Stomach (tissue), 9 donors: ENCODE measurements around the gene PNMA1. TPM values are rescaled to one million over a fixed set of nuclear protein-coding genes. Genes with fewer than 3 reads are reported as not detected.

Experiments
- DNase-seq, 2 donors: peaks; one replicate each; pipeline versions ENCODE4 v3.0.0 to v3.0.0-alpha.2; 2013 to 2019
- H3K27ac ChIP-seq, 5 donors: fragments of 200-600 bp in 4 of 5; sonication (generic) in 4 of 5; one replicate each; pipeline ENCODE4 v1.5.1; 2013 to 2019; ENCODE audit warnings: mild to moderate bottlenecking in 1 of 5, moderate library complexity in 1 of 5
- H3K27me3 ChIP-seq, 3 donors: fragments of 200-600 bp; sonication (generic); one replicate each; pipeline ENCODE4 v1.5.1; 2017 to 2019; ENCODE audit warnings: mixed run types in 1 of 3
- H3K36me3 ChIP-seq, 4 donors: fragments of 200-600 bp; sonication (generic); 1 replicate in 3 of 4; 2 replicates in 1 of 4; pipeline ENCODE4 v1.5.1; 2016 to 2019
- H3K4me1 ChIP-seq, 4 donors: fragments of 200-600 bp; sonication (generic); one replicate each; pipeline ENCODE4 v1.5.1; 2016 to 2019
- H3K4me3 ChIP-seq, 4 donors: fragments of 200-600 bp; sonication (generic) in 3 of 4; one replicate each; pipeline ENCODE4 v1.5.1; 2016 to 2019; ENCODE audit warnings: mild to moderate bottlenecking in 1 of 4
- H3K9me3 ChIP-seq, 4 donors: fragments of 200-600 bp; sonication (generic); one replicate each; pipeline ENCODE4 v1.5.1; 2016 to 2019
- CTCF ChIP-seq, 7 experiments: fragments of 450-650 bp in 4 of 7; fragments of 200-600 bp in 3 of 7; sonication (generic) in 3 of 7; IDR thresholded peaks; one replicate each; pipeline ENCODE4 v1.5.1; 2016 to 2019; ENCODE audit warnings: antibody characterized with exemption in 7 of 7, control low read depth in 2 of 7, mild to moderate bottlenecking in 1 of 7
- EP300 ChIP-seq: sonication (generic); formaldehyde crosslinking; IDR thresholded peaks from one replicate; pipeline ENCODE4 v1.6.1; 2017; ENCODE audit warnings: antibody characterized with exemption
- POLR2A ChIP-seq, 4 donors: fragments of 450-650 bp; IDR thresholded peaks; one replicate each; pipeline ENCODE4 v1.6.1; 2016; ENCODE audit warnings: antibody characterized with exemption in 4 of 4, control low read depth in 2 of 4, mild to moderate bottlenecking in 1 of 4, moderate library complexity in 1 of 4
- POLR2AphosphoS5 ChIP-seq, 3 donors: sonication (generic); formaldehyde crosslinking; IDR thresholded peaks; one replicate each; pipeline ENCODE4 v1.6.1; 2016; ENCODE audit warnings: antibody characterized with exemption in 3 of 3
- WGBS, 5 donors: extraction: QIAGEN DNeasy Blood & Tissue Kit in 3 of 5; methylation state at CpG; one replicate each; pipeline versions ENCODE4 v1.1.5 to v1.1.7; 2013 to 2018; 5-methylcytosine and 5-hydroxymethylcytosine counted together
- intact Hi-C: fragments of 100-400 bp; cut with DNase I; formaldehyde crosslinking; loops from one replicate; pipeline ENCODE4 v1.15.1; 2023; ENCODE audit warnings: low total_unique reads
- polyA plus RNA-seq, 3 donors: library from polyadenylated mRNA; stranded (reverse); fragments of 200-250 nt; gene quantifications; one replicate each; pipeline ENCODE4 v1.2.3, GENCODE V29; 2013
- total RNA-seq, 5 donors: library from RNA; depleted of rRNA; stranded (reverse); fragments of >200 nt; gene quantifications; one replicate each; pipeline versions ENCODE4 v1.1.0 to v1.2.3, GENCODE V29; 2014 to 2016
- donor health status: healthy with polysubstance abuse.
- donor health status: Bipolar disorder and iron deficiency.
- donor health status: healthy.

Gene PNMA1
- total and polyA plus RNA-seq, 8 donors = 13.9 to 42.3 (median 18.3) TPM

- Histone ChIP-seq H3K27me3 (no peaks in the 10 kb centered on the region), H3K36me3 (peaks cover 0 to 48% (median 35%) of the 10 kb centered on the region in 4 donors), H3K27ac (peak overlapping the region in 1 of 5 donors; percentile 7), H3K4me3 (no peak overlapping the region), H3K4me1 (peaks cover 0 to 9% (median 0%) of the 10 kb centered on the region in 4 donors), H3K9me3 (no peaks in the 10 kb centered on the region)
- no peak for DNase-seq
- TF ChIP-seq POLR2A (IDR thresholded peaks at IDR 0.05) (no peak), POLR2AphosphoS5 (IDR thresholded peaks at IDR 0.05) (no peak), EP300 (no peak), CTCF (IDR thresholded peaks at IDR 0.05) (no peak)
- intact Hi-C loops = no loop called here
- WGBS, 5 donors = 83 to 96% (median 88%) methylated on average over 2 of the region's 2 CpGs
Observed at GRCh38 chr14:73695997-73696396, 18.2 kb downstream of the PNMA1 start.

DNA sequence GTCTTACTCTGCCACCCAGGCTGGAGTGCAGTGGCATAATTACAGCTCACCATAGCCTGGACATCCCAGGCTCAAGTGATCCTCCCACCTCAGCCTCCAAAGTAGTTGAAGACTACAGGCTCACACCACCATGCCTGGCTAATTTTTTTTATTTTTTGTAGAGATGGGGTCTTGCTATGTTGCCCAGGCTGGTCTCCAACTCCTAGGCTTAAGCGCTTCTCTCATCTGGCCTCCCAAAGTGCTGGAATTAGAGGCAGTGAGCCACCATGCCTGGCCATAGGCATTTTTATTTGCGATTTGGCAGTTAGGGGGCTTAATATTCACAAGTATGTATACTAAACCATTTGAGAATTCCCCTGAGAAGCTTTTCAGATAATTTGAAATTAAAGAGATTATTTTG, 19.1 kb downstream of the PNMA1 start:
- no peaks in the 10 kb centered on the region for H3K27me3 ChIP-seq
- no peaks in the 10 kb centered on the region for H3K9me3 ChIP-seq
- peaks cover 0 to 9% (median 0%) of the 10 kb centered on the region in 4 donors for H3K4me1 ChIP-seq
- no peak overlapping the region for H3K27ac ChIP-seq
- intact Hi-C loops = no loop called here
- H3K4me3 ChIP-seq = no peak overlapping the region
- TF ChIP-seq POLR2AphosphoS5 (IDR thresholded peaks at IDR 0.05) (no peak), POLR2A (IDR thresholded peaks at IDR 0.05) (no peak), CTCF (IDR thresholded peaks at IDR 0.05) (no peak), EP300 (no peak)
- peaks cover 0 to 57% (median 41%) of the 10 kb centered on the region in 4 donors for H3K36me3 ChIP-seq
- DNase-seq = no peak
- WGBS, 5 donors = 81 to 100% (median 97%) methylated on average over 2 of the region's 2 CpGs

GRCh38 chr14:73694083-73694482, 20.1 kb downstream of the PNMA1 start:
- Histone ChIP-seq H3K4me1 (peaks cover 0 to 9% (median 0%) of the 10 kb centered on the region in 4 donors), H3K27ac (no peak overlapping the region), H3K27me3 (no peaks in the 10 kb centered on the region), H3K36me3 (peaks cover 0 to 67% (median 51%) of the 10 kb centered on the region in 4 donors), H3K9me3 (no peaks in the 10 kb centered on the region), H3K4me3 (no peak overlapping the region)
- intact Hi-C loops = no loop called here
- no peak for DNase-seq
- no peak for TF ChIP-seq POLR2AphosphoS5 (IDR thresholded peaks at IDR 0.05)
- no peak for TF ChIP-seq POLR2A (IDR thresholded peaks at IDR 0.05)
- TF ChIP-seq EP300 = no peak
- no peak for TF ChIP-seq CTCF (IDR thresholded peaks at IDR 0.05)
- WGBS, 5 donors = 93 to 100% (median 99%) methylated on average over 2 of the region's 2 CpGs

GRCh38 chr14:73686901-73687300, 27.3 kb downstream of the PNMA1 start:
- Histone ChIP-seq H3K36me3 (peaks cover 0 to 55% (median 38%) of the 10 kb centered on the region in 4 donors), H3K4me3 (no peak overlapping the region), H3K27ac (no peak overlapping the region), H3K9me3 (no peaks in the 10 kb centered on the region), H3K27me3 (no peaks in the 10 kb centered on the region), H3K4me1 (no peaks in the 10 kb centered on the region)
- WGBS, 5 donors = 78 to 90% (median 84%) methylated on average over 3 of the region's 3 CpGs
- TF ChIP-seq POLR2A (IDR thresholded peaks at IDR 0.05) (no peak), EP300 (no peak), POLR2AphosphoS5 (IDR thresholded peaks at IDR 0.05) (no peak), CTCF (IDR thresholded peaks at IDR 0.05) (no peak)
- no peak for DNase-seq
- intact Hi-C loops = no loop called here
